Measurements from ENCODE around the gene SPC24.
"Not testable (repeated sequence)": the region's sequence is repeated elsewhere in the genome, so short reads cannot be mapped to it uniquely, and the experiment has no call there.

SPC24 gene

GRCh38 chr19:11192957-11193939 lies 37.7 kb upstream of the SPC24 start:
- DNase-seq (ENCODE audit: low read depth in 3 of 3), result no peak

GRCh38 chr19:11191934-11192333 lies 36.4 kb upstream of the SPC24 start:
- DNase-seq (ENCODE audit: low read depth in 3 of 3), result no peak

GRCh38 chr19:11191273-11191755 lies 35.7 kb upstream of the SPC24 start:
- DNase-seq (ENCODE audit: low read depth in 3 of 3), result no peak

- DNase-seq (ENCODE audit: low read depth in 3 of 3), result no peak
Observed at GRCh38 chr19:11190501-11190900, 34.9 kb upstream of the SPC24 start.

GRCh38 chr19:11187441-11187840 lies 31.9 kb upstream of the SPC24 start:
- no peak for DNase-seq (ENCODE audit: low read depth in 3 of 3)

- no peak for DNase-seq (ENCODE audit: low read depth in 3 of 3)
Observed at GRCh38 chr19:11182994-11183393, 27.4 kb upstream of the SPC24 start.

- no peak for DNase-seq (ENCODE audit: low read depth in 3 of 3)
Observed at GRCh38 chr19:11181488-11181887, 25.9 kb upstream of the SPC24 start.

- DNase-seq (ENCODE audit: low read depth in 3 of 3), result not testable (repeated sequence)
Observed at GRCh38 chr19:11180975-11181374, 25.4 kb upstream of the SPC24 start.

- no peak for DNase-seq (ENCODE audit: low read depth in 3 of 3)
Observed at GRCh38 chr19:11180346-11180745, 24.8 kb upstream of the SPC24 start.

GRCh38 chr19:11179716-11180297 lies 24.2 kb upstream of the SPC24 start:
- DNase-seq (ENCODE audit: low read depth in 3 of 3), result no peak

- not testable (repeated sequence) for DNase-seq (ENCODE audit: low read depth in 3 of 3)
Observed at GRCh38 chr19:11179145-11179465, 23.5 kb upstream of the SPC24 start.

- no peak for DNase-seq (ENCODE audit: low read depth in 3 of 3)
Observed at GRCh38 chr19:11177592-11177991, 22.0 kb upstream of the SPC24 start.

GRCh38 chr19:11176466-11177193 lies 21.0 kb upstream of the SPC24 start:
- no peak for DNase-seq (ENCODE audit: low read depth in 3 of 3)

- DNase-seq (ENCODE audit: low read depth in 3 of 3), result no peak
Observed at GRCh38 chr19:11175920-11176319, 20.3 kb upstream of the SPC24 start.

- no peak for DNase-seq (ENCODE audit: low read depth in 3 of 3)
Observed at GRCh38 chr19:11174336-11174735, 18.8 kb upstream of the SPC24 start.

GRCh38 chr19:11173516-11174155 lies 18.1 kb upstream of the SPC24 start:
- DNase-seq (ENCODE audit: low read depth in 3 of 3), result no peak

GRCh38 chr19:11172576-11172975 lies 17.0 kb upstream of the SPC24 start:
- no peak for DNase-seq (ENCODE audit: low read depth in 3 of 3)

GRCh38 chr19:11171144-11171543 lies 15.6 kb upstream of the SPC24 start:
- no peak for DNase-seq (ENCODE audit: low read depth in 3 of 3)

- DNase-seq (ENCODE audit: low read depth in 3 of 3), result no peak
Observed at GRCh38 chr19:11169896-11170678, 14.5 kb upstream of the SPC24 start.

- DNase-seq (ENCODE audit: low read depth in 3 of 3), result no peak
Observed at GRCh38 chr19:11168568-11168967, 13.0 kb upstream of the SPC24 start.

All from stimulated activated CD4-positive, alpha-beta T cell treated with anti-CD3 and anti-CD28 coated beads, TNF-alpha, amount 100 ng/mL, for 24 hours (primary cell).